ENCODE data around the gene DDX43.

- TF ChIP-seq POLR2AphosphoS5 (IDR thresholded peaks at IDR 0.05; ENCODE audit: low read depth, low read length) (no peak), CTCF (IDR thresholded peaks at IDR 0.05) (no peak), SIN3A (IDR thresholded peaks at IDR 0.05; ENCODE audit: borderline replicate concordance, insufficient read depth, low read depth, low read length) (no peak)
- TF ChIP-seq, protein P1, sequence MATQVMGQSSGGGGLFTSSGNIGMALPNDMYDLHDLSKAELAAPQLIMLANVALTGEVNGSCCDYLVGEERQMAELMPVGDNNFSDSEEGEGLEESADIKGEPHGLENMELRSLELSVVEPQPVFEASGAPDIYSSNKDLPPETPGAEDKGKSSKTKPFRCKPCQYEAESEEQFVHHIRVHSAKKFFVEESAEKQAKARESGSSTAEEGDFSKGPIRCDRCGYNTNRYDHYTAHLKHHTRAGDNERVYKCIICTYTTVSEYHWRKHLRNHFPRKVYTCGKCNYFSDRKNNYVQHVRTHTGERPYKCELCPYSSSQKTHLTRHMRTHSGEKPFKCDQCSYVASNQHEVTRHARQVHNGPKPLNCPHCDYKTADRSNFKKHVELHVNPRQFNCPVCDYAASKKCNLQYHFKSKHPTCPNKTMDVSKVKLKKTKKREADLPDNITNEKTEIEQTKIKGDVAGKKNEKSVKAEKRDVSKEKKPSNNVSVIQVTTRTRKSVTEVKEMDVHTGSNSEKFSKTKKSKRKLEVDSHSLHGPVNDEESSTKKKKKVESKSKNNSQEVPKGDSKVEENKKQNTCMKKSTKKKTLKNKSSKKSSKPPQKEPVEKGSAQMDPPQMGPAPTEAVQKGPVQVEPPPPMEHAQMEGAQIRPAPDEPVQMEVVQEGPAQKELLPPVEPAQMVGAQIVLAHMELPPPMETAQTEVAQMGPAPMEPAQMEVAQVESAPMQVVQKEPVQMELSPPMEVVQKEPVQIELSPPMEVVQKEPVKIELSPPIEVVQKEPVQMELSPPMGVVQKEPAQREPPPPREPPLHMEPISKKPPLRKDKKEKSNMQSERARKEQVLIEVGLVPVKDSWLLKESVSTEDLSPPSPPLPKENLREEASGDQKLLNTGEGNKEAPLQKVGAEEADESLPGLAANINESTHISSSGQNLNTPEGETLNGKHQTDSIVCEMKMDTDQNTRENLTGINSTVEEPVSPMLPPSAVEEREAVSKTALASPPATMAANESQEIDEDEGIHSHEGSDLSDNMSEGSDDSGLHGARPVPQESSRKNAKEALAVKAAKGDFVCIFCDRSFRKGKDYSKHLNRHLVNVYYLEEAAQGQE (IDR thresholded peaks at IDR 0.05; ENCODE audit: insufficient read depth in 1 of 2, low read depth in 2 of 2, low read length in 1 of 2), result no peak
These were observed 18.5 kb downstream of the DDX43 start for GRCh38 chr6:73413102-73413501.

All from Panc1 (cell line).